GM12864 (cell line): ENCODE data around the gene TMEFF2.

Experiments
- DNase-seq: peaks from one replicate; pipeline ENCODE4 v3.0.0-alpha.2; 2011; ENCODE audit warnings: low read depth
- H3K4me3 ChIP-seq: 2 replicates; pipeline ENCODE4 v1.5.1; 2011; ENCODE audit warnings: mild to moderate bottlenecking, low read depth, low read length, control low read depth
- TF ChIP-seq, protein P1 (sequence below): IDR thresholded peaks from 2 replicates; pipeline ENCODE4 v1.5.1; 2011; ENCODE audit warnings: low read depth, mild to moderate bottlenecking, moderate library complexity, low read length, control low read depth, inconsistent platforms; ENCODE audit errors: missing control alignments

The TMEFF2 gene

DNA sequence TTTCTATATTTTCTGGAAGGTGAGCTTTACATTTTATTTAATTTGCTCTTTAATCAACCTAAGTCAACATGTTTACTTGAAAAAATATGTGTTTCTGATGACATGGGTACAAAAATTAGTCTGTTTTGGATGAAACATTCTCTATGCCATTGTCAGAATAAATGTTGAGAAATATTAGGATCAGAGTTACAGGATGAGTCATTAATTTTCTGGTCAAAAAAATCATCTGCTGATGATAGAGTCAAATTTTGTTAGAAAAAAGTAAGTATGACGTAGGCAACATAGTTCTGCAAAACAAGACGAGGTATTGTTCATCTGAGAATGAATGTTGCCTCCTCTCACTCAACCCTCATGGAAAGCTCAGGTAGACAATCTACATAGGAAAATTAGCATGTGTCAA lies 240.3 kb downstream of the TMEFF2 start:
- no peak for DNase-seq

DNA sequence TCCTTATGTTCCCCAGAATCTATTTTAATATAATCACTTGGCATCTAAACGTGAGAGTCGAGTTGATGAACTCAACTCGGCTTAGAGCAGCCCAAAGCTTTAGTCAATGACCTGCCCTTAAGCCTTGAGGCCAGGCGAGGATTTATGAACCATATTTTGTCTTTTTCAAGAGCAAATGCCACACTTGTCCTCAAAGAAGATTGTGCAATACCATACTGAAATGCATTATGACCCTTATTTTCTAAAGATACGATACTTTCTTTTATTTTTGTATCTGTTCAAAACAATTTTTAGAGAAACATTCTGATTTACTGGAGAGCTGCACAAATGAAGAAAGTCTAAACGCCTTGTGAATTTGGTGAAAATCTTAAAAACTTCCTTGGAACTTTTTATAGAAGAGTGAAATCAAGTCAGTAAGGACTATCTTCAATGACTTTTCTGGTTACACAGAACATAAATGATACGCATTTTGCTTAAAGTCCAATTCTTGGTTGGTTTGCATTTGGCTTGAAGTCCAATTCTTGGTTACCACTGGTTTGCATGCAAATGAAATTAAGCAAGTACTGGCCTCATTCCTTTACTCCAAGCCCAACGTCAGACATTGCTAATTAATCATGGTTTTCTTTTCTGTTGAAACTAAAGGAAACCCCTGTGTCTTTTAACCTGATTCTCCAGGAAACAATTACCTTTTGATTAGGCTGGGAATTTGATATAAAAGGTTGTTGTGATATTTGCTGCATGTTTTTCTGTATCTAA lies 242.0 kb downstream of the TMEFF2 start:
- DNase-seq, result no peak
- H3K4me3 ChIP-seq, result no peak overlapping the region
- TF ChIP-seq, protein P1, sequence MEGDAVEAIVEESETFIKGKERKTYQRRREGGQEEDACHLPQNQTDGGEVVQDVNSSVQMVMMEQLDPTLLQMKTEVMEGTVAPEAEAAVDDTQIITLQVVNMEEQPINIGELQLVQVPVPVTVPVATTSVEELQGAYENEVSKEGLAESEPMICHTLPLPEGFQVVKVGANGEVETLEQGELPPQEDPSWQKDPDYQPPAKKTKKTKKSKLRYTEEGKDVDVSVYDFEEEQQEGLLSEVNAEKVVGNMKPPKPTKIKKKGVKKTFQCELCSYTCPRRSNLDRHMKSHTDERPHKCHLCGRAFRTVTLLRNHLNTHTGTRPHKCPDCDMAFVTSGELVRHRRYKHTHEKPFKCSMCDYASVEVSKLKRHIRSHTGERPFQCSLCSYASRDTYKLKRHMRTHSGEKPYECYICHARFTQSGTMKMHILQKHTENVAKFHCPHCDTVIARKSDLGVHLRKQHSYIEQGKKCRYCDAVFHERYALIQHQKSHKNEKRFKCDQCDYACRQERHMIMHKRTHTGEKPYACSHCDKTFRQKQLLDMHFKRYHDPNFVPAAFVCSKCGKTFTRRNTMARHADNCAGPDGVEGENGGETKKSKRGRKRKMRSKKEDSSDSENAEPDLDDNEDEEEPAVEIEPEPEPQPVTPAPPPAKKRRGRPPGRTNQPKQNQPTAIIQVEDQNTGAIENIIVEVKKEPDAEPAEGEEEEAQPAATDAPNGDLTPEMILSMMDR, result no peak

More for the DNA sequence above, 240.3 kb downstream of the TMEFF2 start:
- TF ChIP-seq, protein P1, result no peak
- H3K4me3 ChIP-seq, result no peak overlapping the region

DNA sequence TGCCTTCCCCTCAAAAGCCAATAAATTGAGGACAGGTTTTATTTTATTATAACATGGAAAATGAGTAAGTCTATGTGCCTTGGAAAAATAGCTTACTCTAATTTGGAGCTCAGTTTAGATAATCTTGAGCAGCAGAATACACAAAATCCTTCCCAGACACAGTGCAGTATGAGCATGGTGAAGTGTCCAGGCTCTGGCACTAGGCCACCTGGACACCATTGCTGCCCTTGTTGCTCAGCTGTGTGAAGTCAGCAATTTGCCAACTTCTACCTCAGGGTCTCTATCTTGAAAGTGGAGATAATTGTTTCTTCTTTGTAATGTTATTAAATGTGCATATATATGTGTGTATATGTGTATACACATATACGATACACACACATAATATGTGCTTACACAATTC lies 242.9 kb downstream of the TMEFF2 start:
- no peak for DNase-seq
- H3K4me3 ChIP-seq, result no peak overlapping the region
- TF ChIP-seq, protein P1, result no peak

DNA sequence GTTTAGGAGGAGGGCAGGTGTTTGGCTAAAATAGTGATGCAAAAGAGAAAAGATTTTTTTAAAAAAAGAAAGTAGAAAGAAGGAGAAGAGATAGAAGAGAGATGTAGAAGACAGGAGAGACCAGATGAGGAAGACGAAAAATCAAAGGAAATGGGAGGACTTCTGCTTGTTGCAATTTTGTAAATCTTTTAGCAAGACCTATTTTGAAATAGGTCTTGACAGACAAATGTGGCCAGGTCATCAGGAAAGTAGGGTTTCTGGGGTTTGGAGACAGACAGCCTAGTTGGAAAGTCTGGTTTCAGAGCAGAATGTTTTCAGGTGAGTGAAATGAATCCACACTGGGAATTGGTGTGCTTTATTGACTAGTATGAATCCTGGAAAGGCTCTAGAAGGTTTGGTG lies 243.4 kb downstream of the TMEFF2 start:
- DNase-seq, result no peak
- TF ChIP-seq, protein P1, result no peak
- H3K4me3 ChIP-seq, result no peak overlapping the region

DNA sequence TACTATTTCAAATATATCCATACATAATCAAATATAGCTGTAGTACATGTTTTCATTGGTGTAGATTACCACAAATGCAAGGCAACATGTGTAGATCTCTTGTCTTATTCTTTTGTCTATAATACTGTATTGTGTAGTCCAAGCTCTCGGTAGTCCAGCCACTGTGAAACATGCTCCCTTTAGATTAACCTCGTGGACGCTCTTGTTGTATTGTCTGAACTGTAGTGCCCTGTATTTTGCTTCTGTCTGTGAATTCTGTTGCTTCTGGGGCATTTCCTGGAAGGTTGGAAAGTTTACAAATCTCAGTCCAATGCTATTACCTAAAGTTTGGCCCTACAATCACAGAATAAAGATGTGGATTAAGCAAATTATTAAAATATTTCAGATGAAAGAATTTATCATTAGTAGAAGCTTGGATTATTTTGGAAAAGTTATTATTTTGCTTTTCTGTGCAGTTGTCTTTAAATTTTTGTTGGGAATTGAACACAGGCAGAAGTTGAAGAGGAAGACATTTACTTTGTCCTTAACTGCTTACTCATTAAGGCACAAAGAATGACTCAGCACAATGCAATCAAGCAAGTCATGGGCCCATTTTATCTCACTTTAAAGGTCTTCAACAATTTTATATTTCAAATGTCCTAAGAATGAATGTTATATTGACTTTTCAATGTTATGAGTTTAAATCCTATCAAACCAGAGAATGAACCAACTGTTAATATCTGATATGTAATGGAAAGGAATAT lies 244.4 kb downstream of the TMEFF2 start:
- TF ChIP-seq, protein P1, result no peak
- DNase-seq, result no peak
- H3K4me3 ChIP-seq, result no peak overlapping the region

DNA sequence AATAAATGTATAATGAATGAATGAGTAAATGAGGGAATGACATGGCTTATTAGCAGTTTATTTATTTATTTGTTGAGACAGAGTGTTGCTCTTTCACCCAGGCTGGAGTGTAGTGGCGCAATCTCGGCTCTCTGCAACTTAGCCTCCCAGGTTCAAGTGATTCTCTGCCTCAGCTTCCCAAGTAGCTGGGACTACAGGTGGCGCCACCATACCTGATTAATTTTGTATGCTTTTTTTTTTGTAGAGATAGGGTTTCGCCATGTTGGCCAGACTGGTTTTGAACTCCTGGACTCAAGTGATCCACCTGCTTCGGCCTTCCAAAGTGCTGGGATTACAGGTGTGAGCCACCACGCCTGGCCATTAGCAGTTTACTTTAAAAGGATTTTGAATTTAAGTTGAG lies 247.5 kb downstream of the TMEFF2 start:
- TF ChIP-seq, protein P1, result no peak
- H3K4me3 ChIP-seq, result no peak overlapping the region
- no peak for DNase-seq
